Stimulated activated naive CD4-positive, alpha-beta T cell treated with Interleukin-2 at 50 U/mL for 16 hours (primary cell): ENCODE data around the gene STRBP.
"Not testable (repeated sequence)": the region's sequence is repeated elsewhere in the genome, so short reads cannot be mapped to it uniquely, and the experiment has no call there.

Source experiments
- DNase-seq: peaks from one replicate; lab custom pipeline; 2025; lab: John Stamatoyannopoulos, UW

STRBP gene

GRCh38 chr9:123283048-123283408 is 14.6 kb upstream of the STRBP start:
- DNase-seq: no peak

- DNase-seq: no peak
Measured at GRCh38 chr9:123282362-123283047, 14.1 kb upstream of the STRBP start.

GRCh38 chr9:123281659-123282350 is 13.4 kb upstream of the STRBP start:
- DNase-seq: no peak

GRCh38 chr9:123278879-123279493 is 10.6 kb upstream of the STRBP start:
- not testable (repeated sequence) for DNase-seq

- no peak for DNase-seq
Measured at GRCh38 chr9:123278361-123278760, 10.0 kb upstream of the STRBP start.

- DNase-seq: no peak
Measured at GRCh38 chr9:123276551-123276950, 8.2 kb upstream of the STRBP start.

- not testable (repeated sequence) for DNase-seq
Measured at GRCh38 chr9:123271133-123271532, 2.7 kb upstream of the STRBP start.

GRCh38 chr9:123269281-123269680 is 895 bp upstream of the STRBP start:
- no peak for DNase-seq

- DNase-seq: no peak
Measured at GRCh38 chr9:123268199-123268464, 254 bp downstream of the STRBP start.

GRCh38 chr9:123267481-123268198 is 746 bp downstream of the STRBP start:
- DNase-seq: no peak

GRCh38 chr9:123266655-123267399 is 1.6 kb downstream of the STRBP start:
- DNase-seq: no peak

GRCh38 chr9:123265833-123266232 is 2.6 kb downstream of the STRBP start:
- DNase-seq: no peak

GRCh38 chr9:123263227-123263626 is 5.2 kb downstream of the STRBP start:
- DNase-seq: no peak

- no peak for DNase-seq
Measured at GRCh38 chr9:123262338-123262737, 6.0 kb downstream of the STRBP start.

- DNase-seq: no peak
Measured at GRCh38 chr9:123261006-123261677, 7.2 kb downstream of the STRBP start.

- DNase-seq: no peak
Measured at GRCh38 chr9:123260340-123260739, 8.0 kb downstream of the STRBP start.

- DNase-seq: no peak
Measured at GRCh38 chr9:123257276-123257675, 11.1 kb downstream of the STRBP start.

GRCh38 chr9:123255718-123256117 is 12.7 kb downstream of the STRBP start:
- no peak for DNase-seq

GRCh38 chr9:123253204-123253603 is 15.2 kb downstream of the STRBP start:
- no peak for DNase-seq

GRCh38 chr9:123251741-123252140 is 16.6 kb downstream of the STRBP start:
- DNase-seq: no peak

GRCh38 chr9:123251324-123251723 is 17.1 kb downstream of the STRBP start:
- no peak for DNase-seq

GRCh38 chr9:123250504-123250903 is 17.9 kb downstream of the STRBP start:
- DNase-seq: no peak
